Hematopoietic multipotent progenitor cell treated with erythropoietin and hydrocortisone succinate and interleukin-3 and kit ligand, for 6 days (in vitro differentiated cells): ENCODE measurements around the gene PTTG1IP.

ENCODE experiments used
- DNase-seq: peaks from one replicate; pipeline ENCODE4 v3.0.0-alpha.2; 2015

The PTTG1IP gene

DNA sequence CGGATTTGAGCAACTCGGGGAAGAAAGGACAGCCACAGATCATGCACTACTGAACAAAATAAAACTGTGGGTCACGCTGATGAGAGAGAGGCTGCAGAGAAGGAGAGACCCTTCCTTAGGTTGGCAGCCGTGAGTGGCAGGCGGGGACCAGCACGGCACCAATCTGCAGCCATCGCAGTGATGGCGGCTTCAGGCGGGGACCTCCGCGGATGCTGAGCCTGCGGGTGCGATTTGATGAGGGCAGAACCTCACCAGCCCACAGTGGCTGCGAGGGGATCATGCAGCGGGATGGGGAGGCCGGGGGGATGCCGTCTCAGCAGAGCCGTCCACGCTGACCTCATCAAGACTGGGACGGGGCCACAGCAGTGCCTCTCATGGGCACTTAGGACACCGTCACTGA lies 35.4 kb upstream of the PTTG1IP start:
- DNase-seq = no peak

GRCh38 chr21:44907966-44908895 lies 34.7 kb upstream of the PTTG1IP start:
- DNase-seq = peak; percentile 56

DNA sequence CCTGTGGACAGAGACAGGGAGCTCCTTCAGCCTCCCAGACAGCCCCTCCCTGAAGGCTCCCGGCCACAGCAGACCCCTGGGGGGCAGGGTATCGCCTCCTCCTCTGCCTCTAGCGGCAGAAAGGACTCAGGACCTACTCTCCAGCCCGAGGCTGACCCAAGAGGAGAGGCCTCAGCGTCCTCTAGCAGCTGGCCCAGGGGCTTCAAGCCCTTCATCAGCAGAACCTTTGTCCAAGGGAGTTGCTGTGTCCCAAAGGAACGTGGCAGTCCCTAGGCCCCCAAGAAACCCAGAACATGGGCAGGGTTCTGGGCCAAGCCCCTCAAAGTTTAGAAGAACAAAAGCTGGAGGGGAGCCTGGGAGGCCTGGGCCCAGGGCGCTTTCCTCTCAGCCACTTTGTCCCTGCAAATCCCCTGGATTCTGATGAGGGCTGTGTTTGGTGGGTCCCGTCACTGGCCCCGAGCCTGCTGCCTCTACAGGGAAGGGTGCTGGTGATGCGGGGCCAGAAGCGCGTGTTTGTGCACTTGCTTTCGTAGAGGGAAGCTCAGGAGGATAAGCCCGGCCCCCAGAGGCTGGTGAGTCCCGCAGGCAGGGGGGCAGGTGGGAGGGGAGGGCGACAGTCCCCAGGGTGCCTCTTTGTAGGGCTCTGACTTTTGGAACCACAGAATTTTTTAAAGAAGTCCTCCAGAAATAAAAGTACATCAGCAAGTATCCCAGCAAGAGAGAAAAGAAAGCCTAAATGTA lies 33.9 kb upstream of the PTTG1IP start:
- no peak for DNase-seq

GRCh38 chr21:44905728-44906090 lies 32.2 kb upstream of the PTTG1IP start:
- no peak for DNase-seq

DNA sequence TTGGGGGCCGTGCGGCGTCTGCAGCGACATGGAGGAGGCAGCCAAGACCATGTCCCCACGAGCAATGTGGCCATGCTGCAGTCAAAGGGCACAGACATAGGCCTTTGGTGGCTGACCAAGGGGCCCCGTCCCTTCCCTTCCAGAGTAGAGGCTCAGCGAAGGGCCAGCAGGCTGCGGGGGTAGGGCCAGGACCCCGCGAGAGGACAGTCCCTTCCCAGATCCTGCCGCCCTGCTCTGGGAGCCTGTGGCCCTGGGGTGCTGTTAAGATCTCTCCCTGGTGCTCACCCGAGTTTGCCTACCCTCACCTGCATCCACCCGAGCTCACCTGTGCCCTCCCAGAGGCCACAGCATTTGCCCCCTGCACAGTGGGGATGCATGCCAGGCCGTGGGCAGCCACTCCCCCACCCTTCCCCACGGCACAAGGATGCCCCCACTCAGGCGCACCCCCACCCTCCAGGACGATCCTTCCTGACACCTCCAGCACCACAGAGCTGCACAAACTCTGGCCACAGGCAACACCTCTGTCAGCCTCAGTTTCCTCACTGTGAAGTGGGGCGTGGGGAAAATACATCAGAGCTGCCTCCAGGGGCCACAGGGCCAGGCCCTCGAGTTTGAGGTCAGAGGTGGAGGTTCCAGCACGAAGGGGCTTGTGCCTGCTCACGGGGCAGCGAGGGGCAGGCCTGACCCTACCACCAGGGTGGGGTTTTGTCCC lies 31.7 kb upstream of the PTTG1IP start:
- no peak for DNase-seq

- DNase-seq = no peak
These were observed 30.8 kb upstream of the PTTG1IP start for GRCh38 chr21:44904141-44904923.

DNA sequence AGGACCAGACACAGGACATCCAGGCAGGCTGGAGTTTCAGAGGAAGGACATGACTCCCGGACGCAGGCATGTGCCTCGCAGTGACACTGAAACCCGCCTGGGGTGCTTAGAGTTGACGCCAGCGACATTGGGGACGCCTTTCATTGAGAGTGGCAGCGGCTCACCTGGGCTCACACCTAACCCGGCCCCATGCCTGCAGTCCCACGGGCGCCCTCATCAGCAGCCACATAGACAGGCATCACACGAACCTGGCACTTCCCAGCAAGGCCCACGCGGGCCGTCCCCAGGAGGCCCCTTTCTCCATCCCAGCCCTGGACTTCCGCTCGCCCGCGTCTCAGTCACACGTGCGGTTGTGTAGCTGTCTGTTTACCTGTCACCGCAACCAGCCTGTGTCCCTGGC lies 30.2 kb upstream of the PTTG1IP start:
- DNase-seq = no peak

GRCh38 chr21:44903050-44903685 lies 29.7 kb upstream of the PTTG1IP start:
- no peak for DNase-seq

GRCh38 chr21:44902268-44903049 lies 29.0 kb upstream of the PTTG1IP start:
- DNase-seq = no peak

GRCh38 chr21:44901391-44902074 lies 28.0 kb upstream of the PTTG1IP start:
- no peak for DNase-seq

DNA sequence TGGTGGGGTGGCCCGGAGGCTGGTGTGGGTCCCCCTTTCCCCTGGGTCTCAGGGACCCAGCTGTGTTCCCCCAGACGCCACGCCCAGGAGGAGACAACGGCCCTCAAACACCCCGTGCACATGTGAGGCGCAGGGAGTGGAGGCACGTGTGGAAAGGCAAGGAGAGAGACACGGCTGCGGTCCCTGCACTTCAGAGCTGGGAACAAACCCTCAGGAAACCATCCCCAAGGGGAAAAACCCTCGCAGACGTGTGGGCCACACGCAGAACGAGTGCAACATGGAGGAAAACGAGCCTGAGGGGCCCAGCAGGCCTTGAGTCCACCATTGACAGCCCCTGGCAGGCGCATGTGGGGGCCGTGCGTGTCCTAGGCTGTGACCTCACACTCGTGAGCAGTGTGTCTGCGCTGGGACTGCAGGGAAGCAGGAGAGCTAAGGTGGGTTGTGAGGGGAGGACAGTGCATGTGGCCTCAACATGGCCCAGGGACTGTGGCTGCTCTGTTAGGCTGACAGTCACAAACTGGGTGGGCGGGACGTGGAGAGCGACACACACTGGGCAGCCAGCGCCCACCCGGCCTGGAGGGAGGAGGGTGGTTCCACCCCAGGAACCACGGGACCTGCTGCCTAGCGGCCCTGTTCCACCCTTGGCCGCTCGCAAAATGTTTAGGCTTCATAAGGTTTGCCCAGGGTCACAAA lies 27.2 kb upstream of the PTTG1IP start:
- no peak for DNase-seq

DNA sequence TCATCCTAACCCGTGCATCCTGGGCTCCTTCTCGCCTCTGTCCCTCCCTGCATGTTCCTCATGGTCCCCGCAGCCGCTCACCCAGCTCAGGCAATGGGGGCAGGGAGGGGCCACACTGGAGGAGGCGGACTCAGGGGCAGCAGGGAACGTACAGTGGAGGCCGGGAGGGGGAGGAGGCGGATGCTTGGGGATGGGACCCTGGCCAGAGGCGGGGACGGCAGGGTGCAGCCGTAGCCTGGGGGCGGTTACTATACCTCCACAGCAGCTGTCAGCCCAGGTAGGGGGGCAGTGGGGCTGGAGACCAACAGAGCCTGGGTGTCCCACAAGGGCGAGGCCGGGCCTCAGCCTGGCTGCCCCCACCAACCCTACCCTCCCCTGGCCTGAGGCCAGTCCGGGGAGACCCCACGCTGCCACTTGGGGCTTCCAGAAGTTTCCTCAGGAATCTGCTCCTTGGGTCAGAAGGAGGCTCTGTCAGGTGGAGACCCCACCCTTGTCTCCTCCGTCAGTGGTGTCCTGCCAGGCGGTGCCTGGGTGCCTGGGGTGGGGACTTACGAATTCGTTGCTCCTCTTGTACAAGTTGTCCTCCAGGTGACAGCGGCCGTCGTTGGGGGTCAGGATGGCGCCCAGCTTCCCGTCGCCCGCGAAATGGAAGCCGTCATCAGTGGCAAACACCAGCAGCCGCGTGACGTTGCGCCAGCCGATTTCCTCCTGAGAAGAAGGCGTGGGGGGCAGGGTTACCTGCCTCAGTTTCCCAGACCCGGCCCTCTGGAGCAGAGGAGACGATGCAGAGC lies 26.5 kb upstream of the PTTG1IP start:
- no peak for DNase-seq

DNA sequence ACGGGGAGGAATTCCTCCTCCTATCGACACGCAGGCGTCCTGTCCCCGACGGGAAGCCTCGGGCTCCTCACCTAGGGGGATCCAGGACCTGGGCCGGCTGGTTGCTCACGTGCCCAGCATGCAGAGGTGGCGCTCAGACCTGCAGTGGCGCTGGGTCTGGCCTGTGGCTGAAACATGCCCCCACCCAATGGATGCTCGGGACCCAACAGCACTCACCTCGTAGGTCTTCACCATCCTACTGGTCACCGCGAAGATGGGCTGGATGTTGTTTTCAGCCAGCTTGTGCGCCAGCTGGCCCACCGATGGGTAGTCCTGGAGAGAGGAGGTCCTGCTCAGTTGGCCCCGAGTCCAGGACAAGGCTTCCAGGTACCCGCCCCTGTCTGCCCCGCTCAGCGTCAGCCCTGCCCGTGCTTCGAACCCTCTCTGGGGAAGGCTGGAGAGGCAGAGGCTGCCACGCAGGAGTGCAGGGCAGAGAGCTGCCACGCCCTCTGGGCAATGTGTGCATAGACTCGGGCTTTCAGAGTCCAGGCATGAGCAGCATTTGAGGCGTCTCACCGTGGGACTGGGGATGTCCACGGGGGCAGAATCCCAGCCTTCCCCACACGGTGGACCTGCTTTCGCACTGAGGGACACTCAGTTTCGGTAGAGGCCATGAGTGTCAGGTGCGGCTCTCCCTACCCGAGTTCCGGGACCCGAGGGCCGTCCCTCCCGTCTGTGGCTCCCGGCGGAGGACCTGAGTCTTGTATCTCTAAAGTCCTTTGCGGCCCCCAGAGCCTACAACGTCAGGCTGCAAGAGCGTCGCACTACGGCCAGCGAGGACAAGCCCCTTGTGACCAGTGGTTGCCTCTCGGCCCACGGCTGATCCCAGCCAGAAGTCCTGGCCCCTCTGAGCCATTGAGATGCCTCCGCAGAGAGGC lies 25.6 kb upstream of the PTTG1IP start:
- DNase-seq = no peak

DNA sequence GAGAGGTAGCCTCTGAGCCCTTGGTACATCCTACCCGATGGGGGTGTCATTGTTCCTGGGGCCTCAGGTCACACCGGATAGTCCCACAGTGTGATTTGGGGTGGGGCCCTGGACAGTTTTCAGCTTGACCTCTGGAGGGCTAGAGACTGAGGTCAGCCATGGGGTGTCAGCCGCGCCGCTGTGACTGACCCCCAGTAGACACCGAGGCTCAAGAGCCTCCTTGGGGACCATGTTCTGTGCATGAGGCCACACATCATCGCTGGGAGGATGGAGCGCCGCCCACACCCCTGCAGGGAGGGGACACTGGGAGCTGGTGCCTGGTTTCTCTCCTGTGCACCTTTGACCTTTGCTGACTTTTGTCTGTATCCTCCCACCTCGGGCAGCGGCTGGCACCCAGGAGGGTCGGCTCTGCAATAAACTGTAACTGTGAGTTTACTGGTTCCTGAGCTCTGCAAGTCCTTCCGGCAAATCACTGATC lies 24.6 kb upstream of the PTTG1IP start:
- no peak for DNase-seq

DNA sequence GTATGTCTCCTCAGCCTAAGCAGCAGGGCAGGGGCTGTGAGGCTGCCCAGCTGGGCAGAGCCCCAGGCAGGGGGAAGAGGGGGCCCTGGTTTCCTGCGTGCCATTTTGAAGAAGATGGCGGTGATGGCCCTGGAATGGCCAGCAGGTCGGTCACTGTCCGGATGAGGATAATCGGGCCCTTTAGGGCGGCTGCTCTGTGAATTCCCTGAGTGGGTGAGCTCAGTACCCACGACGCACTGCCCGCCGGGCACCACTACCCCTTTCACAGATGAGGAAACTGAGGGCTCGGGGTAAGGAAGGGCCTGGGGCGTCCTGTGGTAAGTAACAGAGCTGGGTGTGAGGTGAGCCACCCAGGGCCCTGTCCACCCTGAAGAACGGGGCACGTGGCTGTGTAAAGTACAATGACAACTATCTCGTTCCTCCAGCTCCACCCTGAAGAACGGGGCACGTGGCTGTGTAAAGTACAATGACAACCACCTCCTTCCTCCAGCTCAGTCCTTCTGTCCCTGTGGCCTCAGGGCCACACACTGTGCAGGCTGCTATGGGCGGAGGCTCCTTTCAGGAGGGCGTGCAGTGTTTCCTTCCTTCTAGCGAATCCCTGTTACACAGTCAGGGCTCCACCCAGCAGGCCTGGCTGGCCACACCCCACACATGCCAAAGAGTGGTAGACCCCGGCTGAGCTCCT lies 24.0 kb upstream of the PTTG1IP start:
- peak; percentile 82 for DNase-seq

DNA sequence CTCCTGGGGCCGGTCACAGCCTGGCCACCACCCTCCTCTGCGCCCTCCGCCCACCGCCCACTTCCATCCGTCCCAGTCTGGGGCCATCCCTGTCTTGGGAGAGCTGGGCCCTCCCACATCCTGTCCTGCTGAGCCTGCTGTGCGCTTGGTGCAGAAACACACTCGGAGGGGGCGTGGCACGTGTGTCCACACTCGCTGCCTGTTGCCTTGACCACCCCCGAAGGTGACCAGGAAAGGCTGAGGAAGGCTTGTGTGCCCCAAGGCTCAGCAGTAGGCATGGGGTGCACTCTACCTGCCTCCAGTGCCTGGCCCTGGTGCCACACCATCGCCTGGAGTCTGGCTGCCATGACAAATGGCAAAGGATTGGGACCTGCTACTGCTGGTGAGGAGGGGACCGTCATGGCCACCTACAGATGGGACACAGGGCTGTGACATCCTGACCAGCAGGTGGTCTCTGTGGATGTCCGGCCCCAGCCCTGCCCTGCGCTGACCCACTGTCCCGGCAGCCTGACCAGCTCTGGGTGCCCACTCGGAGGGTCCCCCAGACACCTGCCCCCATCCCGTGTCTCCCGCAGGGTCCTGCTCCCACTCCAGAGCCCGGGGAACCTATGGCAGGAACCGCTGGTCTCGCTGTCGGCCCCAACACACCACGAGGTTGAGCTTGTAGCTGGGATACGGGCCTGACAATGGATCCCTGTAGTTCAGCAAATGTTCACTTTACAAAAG lies 23.2 kb upstream of the PTTG1IP start:
- no peak for DNase-seq

DNA sequence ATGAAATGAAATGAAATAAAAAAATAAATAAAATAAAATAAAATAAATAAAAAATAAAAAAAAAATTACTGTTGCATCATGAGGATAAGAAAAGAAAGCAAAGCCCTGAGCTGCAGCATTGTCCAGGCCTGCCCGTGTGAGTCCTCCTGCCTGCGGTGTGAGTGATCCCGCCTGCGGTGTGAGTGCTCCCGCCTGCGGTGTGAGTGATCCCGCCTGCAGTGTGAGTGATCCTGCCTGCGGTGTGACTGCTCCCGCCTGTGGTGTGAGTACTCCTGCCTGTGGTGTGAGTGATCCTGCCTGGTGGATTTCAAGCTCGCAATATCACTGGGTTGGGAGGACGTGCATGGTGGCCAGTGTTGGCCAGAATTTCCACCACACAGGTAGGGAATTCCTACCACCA lies 22.4 kb upstream of the PTTG1IP start:
- DNase-seq = no peak
